NCI-H1092 treated with DMSO at 0.1 percent for 48 hours (cell line): ENCODE data around the gene NOL9.
"Not testable (repeated sequence)": the region's sequence is repeated elsewhere in the genome, so short reads cannot be mapped to it uniquely, and the experiment has no call there.

ENCODE experiments used
- DNase-seq: peaks from one replicate; lab custom pipeline; 2025; lab: John Stamatoyannopoulos, UW

The NOL9 gene

DNA sequence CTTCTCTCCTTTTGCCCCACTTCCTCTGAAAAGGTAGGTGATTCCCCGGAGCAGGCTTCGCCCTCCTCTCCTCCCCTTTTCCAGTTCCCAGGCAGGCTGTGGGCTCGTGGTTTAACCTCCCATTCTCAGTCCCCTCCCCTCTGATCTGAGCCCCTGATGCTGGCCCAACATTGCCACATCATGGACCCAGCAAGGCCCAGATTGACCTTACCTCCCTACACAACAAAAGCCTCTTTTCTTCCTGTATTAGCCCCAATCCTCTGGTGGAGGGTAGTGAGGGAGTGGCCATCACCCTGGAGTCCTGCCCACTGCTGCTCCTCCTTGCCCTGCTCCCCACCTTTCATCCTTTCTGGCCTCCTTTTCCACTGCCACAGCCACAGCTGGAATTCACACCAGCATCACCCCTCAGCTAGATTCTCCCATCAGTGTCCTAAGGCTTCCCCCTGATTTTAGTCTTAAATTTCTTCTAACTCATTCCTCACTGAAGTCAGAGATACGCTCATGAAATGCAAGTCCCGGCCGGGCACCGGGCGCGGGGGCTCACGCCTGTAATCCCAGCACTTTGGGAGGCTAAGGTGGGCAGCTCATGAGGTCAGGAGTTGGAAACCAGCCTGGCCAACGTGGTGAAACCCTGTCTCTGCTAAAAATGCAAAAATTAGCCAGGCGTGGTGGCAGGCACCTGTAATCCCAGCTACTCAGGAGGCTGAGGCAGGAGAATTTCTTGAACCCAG, 18.5 kb upstream of the NOL9 start:
- no peak for DNase-seq

DNA sequence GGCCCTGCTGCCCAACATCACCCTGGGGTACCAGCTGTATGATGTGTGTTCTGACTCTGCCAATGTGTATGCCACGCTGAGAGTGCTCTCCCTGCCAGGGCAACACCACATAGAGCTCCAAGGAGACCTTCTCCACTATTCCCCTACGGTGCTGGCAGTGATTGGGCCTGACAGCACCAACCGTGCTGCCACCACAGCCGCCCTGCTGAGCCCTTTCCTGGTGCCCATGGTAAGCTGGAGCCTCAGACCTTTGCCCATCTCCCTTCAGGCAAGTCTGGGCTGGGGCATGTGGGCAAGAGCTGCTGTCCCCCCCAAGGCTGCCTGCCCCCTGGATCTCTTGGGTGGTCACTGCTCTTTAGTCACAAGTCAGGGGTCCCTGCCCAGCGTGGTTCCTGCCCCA, 16.7 kb upstream of the NOL9 start:
- no peak for DNase-seq

DNA sequence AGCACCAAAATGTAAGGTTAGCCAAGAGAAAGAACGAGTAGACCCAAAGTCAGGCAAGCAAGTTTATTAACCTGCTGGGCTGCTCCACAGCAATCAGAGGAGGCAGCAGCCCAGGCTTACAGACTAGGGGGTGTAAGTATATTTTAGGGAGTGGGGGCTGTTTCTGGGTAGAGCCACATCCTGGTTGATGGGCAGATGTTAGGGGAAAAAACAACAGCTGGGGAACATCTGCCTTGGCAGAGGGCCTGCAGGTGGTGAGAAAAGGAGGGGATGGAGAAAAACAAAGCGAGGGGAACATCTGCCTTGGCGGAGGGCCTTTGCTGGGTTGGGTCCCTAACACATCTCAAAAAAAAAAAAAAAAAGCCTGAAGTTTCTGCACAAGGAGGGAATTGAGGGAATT, 15.8 kb upstream of the NOL9 start:
- DNase-seq, result no peak

DNA sequence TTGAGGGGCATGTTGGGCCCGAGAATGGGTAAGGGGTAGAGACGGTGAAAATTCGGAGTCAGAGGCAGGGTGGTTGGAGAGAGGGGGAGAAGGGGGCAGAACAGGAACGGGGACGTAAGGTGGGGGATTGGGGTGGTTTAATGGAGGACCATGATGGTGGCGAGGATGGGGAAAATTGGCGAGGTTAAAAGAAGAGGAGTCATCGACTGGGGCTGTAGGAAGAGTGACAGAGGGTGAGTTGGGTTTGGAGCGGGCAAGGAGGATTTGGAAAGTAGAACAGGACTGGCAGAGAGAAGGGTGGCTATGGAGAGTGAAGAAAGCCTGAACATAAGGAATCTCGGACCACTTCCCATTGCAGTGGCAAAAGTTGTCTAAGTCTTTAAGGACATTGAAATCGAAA, 14.7 kb upstream of the NOL9 start:
- no peak for DNase-seq

DNA sequence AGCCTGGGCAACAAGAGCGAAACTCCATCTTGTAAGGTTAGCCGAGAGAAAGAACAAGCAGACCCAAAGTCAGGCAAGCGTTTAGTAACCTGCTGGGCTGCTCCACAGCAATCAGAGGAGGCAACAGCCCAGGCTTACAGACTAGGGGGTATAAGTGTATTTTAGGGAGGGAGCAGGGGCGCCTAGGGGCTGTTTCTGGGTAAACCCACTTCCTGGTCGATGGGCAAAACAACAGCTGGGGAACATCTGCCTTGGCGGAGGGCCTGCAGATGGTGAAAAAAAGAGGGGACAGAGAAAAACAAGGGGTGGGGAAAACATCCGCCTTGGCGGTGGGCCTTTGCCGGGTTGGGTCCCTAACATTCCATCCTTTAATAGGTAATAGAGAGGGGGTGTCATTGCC, 6.0 kb upstream of the NOL9 start:
- DNase-seq, result no peak

DNA sequence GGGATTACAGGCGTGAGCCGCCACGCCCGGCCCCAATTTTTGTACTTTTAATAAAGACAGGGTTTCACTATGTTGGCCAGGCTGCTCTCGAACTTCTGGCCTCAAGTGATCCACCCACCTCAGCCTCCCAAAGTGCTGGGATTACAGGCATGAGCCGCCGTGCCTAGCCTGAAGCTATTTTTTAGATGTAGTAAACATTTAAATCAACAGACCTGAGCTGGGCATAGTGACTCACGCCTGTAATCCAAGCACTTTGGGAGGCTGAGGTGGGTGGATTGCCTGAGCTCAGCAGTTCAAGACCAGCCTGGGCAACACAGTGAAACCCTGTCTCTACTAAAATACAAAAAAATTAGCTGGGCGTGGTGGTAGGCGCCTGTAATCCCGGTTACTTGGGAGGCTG, 4.8 kb upstream of the NOL9 start:
- not testable (repeated sequence) for DNase-seq

DNA sequence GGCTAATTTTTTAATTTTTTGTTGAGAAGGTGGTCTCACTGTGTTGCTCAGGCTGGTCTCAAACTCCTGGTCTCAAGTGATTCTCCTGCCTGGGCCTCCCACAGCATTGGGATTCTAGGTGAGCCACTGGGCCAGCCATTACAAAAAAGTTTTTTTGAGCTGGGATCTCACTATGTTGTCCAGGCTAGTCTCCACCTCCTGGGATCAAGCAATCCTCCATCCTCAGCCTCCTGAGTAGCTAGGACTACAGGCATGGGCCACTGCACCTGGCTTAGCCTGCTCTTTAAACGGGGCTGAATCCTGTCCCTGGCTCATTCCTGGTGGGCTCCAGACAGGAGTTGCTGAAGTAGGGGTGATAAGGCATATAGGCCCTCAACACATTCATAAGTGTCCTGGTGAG, 3.3 kb upstream of the NOL9 start:
- DNase-seq, result no peak

DNA sequence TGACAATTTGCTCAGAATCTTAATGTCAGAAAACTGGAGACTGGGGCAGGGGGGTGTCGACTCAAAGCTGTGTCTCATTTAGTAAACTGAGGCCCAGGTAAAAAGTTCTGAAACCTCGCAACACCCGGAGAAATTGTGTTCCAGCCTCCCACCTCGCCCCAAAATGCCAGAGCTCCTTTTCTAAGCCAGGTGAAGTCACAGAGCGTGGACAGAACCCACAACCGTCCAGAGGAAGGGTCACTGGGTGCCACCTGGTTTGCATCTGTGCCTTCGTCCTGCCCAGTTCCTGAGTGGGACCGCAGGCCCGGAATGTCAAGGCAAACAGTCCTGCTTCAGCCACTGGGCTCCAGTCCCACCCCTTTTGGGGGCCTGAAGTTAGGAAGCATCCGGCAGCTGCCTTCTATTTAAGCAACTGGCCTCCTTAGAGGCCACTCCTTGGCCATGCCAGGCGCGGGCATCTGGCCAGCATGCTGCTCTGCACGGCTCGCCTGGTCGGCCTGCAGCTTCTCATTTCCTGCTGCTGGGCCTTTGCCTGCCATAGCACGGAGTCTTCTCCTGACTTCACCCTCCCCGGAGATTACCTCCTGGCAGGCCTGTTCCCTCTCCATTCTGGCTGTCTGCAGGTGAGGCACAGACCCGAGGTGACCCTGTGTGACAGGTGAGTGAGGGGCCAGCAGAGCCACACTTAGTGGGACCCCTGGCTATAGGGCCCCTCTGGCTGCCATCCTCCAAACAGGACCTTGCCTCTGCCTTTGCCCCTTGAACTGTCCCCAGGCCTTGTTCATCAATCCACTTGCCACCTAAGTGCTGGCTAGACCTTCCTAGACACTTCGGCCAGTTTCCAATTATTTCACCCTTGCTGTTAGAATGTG, 830 bp upstream of the NOL9 start, which contains the start of gene TAS1R1:
Gene TAS1R1 (plus strand): TSS at position 401 of the 872 bp plus-strand sequence. CDS start 67 bp downstream, at position 468.
- no peak for DNase-seq

DNA sequence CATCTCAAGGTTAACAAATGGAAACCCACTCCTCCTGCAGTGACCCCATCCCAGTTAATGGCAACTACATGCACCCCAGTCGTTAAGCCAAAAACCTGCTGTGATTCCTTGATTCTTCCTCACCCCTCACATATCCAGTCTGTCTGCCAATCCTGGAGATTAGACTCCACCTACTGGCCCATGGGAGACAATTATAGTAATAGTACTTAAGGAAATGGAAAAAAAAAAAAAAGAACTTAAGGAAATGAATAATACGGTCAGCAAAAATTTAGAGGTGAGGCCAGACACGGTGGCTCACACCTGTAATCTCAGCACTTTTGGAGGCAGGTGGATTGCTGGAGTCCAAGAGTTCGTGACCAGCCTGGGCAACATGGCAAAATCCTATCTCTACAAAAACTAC, 7.0 kb downstream of the NOL9 start:
- DNase-seq, result no peak

DNA sequence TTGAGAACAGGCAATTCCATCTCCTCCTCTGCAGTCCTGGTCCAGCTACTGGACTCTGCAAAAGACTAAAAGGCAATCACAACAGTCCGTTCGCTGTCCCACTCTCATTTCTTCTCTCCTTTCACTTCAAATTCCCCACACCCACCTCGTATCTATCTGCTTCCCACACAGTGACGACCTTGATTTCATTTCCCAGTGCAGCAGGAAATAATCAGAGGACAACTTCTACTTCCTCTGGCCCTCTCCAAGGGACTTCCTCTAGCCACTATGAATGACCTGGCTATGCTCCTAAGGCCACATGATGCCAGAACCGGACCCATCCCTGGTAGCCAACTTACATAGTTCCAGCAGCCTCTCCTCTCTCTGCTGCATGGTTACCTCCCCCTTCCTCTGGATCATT, 8.0 kb downstream of the NOL9 start:
- no peak for DNase-seq

DNA sequence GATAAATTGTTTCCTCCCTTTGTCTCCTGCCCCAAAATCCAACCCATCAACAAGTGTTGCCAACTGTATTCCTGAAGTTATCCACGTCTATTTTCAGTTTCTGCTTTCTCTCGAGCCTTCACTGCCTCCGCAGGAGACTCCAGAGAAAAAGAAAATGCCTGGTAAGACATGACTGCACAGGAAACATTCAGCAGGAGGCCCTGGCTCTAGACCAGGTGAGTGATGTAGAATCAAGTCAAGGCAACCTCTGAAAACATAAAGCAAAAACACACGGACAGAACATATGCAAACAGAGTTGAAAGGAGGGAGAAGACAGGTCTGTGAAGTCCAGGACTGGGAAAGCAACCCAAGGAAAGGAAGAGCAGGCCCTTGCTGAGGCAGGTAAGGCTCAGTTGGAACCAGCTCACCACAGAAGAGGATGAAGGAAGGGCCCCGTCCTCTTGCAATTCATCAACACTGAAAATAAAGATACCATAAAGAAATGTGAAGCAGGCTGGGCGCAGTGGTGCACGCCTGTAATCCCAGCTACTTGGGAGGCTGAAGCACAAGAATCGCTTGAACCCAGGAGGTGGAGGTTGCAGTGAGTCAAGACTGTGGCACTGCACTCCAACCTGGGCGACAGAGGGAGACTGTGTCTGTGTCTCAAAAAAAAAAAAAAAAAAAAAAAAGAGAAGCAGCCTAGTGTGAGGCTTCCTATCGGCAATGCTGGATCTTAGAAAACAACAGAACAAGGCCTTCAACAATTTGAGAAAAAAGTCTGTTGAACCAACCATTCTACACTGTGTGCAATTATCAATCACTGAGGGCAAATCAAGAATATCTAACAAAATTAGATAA, 8.8 kb downstream of the NOL9 start:
- no peak for DNase-seq

DNA sequence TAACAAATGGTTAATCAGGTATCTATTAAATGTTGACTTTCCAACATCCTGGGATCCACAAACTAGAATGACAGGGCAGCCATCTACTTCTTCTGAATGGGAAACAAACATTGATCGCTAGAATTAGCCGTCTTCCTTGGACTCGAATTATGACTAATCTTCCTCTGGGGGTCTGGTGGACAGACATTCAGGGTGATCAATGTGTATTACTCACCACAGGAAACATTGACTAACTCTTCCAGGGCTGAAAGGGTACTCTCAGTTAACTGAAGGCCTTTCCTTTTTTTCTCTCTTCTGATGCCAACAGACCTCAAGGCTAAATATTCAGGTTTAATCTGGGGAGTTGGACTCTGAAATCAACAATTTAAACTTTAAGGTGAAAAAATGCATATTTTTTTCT, 9.5 kb downstream of the NOL9 start:
- no peak for DNase-seq

DNA sequence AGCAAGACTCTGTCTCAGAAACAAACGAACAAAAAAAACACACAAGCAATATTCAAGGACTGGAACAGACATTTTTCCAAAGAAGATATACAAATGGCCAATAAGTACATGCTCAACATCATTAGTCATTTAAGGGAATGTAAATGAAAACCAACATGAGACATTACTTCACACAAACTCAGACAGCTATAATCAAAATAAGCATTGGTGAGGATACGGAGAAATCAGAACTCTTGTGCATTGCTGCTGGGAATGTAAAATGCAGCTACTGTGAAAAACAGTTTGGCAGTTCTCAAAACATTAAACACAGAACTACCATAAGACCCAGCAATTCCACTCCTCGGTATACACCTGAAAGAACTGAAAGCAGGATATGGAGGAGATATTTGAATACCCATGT, 15.4 kb downstream of the NOL9 start:
- no peak for DNase-seq

DNA sequence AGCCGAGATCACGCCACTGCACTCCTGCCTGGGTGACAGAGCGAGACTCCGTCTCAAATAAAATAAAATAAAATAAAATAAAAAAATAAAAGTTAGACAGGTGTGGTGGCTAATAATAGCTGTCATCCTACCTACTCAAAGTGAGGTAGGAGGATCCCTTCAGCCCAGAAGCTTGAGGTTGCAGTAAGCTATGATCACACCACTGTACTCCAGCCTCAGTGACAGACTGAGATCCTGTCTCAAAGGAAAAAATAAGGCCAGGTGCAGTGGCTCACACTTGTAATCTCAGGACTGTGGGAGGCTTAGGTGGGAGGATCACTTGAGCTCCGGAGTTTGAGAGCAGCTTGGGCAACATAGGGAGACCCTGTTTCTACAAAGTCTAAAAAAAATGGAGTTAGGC, 18.0 kb downstream of the NOL9 start:
- DNase-seq, result no peak

DNA sequence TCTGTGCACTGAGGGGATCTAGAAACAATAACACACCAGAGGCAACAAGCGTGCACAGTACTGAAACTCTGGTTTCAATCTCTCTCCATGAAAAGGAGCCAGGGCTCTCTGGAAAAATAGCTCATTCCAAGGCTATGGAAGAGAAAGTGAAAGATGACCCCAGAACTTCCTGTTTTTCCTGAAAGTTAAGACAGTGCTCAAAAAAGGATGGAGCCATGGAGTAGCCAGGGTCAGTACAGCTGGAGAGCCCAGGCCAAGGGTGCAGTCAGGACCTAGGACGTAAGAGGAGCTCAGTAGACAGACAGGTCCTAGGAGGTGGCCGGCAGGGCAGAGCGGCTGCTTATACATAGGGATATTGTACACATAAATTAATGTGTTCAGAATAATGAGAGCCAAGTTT, 19.1 kb downstream of the NOL9 start:
- no peak for DNase-seq

DNA sequence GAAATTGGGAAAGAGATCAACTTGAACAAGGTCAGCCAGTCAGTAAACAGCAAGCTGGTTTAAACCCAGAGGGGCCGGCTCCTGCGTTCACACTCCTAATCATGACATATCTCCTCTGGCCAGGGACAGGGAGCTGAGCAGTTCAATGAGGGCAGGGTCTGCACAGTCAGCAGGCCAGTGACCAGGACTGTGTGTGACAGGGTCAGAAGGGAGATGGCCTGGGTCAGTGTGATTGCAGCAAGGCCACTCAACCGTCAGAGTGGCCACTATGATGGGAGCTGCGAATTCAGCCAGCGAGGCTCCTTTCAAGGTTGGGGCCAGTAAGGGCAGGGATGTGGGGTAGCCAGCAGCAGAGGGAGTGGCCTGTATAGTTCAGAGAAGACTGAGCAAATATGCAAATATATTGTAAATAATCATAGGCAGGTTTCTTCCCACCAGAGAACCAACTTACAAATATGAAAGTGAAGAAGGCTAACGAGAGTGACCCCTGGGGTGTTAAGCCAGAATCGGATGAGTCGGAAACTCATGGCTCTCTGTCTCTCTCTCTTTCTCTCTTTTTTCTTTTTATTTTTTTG, 20.0 kb downstream of the NOL9 start:
- DNase-seq, result no peak

DNA sequence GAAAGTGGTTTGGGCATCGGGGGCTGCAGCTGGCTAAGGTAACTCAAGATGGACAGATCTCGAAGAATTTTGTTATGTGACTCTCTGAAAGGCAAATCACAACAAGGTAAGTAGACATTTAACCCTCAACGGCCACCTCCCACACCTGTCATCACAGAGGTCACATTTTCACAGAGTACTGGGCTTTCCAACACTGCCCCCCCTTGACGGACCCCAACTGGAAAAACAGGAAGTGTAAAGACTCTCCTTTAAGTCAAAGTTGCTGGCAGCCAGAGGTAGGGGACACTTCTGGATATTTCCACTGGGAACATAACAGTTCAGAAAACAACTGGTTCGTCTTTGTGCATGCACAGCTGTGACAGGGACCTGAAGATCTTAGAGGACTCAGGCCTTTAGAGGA, 22.3 kb downstream of the NOL9 start:
- no peak for DNase-seq

DNA sequence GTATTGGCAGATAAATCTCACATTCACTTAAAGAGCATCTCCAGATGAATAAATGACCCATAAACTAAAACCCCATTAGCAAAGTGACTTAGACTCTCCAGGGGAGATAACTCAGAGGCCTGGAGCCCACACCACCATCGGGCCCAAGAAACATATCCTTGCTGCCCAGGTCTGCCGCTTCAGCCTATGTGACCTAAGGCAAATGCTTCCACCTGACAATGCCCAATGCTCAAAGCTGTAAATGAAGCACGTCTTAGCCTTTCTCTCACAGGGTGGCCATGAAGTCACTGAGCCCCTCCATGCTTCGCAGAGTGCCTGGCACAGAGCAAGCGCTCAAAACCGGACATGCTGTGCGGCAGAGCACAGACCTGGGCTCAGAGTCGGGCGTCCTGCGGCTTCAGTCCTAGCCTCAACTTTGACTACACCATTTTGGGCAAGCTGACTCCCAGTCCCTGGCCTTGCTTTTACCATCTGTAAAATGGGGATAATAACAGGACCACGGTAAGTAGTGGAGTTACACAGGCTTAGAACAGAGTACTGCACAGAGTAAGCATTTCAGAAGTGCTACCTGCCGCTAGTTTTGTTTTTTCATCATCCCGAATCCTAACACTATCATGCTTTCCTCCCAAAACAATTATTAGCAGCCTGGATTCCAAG, 23.7 kb downstream of the NOL9 start:
- DNase-seq, result no peak

DNA sequence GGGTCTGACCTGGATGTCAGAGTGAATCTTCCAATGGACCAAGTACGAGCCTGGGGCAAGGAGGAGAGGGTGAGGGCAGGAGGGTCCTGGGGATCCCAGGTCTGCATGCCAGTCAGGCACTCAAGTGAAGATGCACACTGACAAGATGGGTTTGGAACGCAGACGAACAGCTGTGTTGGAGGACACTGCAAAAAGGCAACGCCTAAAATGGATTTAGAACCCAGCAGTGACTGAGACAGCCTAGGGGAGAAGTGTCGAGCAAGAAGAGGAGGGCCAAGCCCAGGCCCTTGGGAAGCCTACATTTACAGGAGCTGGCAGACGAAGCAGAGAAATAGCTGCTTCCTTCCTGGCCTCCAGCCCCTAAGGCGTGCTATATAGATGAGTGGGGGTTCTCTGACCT, 25.8 kb downstream of the NOL9 start:
- no peak for DNase-seq

DNA sequence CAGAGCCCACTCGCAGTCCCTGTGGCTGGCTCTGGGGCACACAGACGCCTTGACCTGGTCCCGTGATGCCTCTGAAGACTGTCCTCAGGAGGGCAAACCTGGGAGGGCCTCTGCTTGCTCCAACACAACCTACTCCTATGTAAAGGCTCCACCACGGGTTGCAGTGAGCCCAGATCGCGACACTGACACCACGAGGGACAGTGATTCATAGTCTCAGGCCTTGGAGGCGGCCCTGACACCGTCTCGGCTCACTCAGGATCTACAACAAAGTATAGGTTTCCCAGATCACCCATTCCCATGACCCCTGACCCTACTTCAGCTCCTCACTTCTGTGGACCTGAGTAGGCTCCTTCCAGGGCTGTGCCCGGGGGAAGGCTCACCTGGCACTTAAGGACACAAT, 28.0 kb downstream of the NOL9 start:
- no peak for DNase-seq

DNA sequence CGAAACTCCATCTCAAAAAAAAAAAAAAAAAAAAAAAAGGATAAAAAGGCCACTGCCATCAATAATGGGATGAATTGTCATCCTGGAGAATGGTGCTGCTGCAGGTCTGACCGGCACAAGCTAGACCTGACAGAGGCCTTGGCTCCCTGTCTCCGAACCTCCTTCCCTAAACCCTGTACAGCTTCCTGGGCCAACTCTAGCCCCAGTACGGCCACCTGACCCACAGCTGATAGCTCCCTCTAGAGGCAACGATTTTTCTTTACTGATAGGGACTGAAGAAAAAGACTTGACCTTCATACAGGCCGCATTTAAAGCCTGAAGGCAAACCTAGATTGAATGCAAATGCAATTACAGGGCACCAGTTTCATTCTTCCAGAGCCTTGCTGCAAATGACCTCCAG, 30.7 kb downstream of the NOL9 start:
- DNase-seq, result peak; percentile 80

DNA sequence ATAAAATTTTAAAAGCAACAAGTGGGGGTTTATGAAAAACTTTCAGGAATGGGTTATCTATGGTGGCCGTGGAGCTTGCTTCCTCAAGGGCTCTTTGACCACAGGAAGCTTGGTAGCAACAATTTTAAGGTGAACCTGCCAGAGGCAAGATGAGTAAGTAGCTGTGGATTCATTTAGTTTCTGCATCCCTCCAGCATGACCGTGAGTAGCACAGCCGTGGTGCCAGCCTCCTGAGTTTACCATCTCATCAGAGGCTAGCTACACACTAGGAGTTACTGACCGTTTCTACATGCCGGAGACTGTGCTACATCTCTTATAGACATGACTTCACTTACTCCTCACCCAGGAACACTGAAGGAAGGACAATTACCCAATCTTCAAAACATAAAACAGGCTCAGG, 32.8 kb downstream of the NOL9 start:
- no peak for DNase-seq
